ENCODE measurements around the gene ACSL4.
"Not testable (repeated sequence)": the region's sequence is repeated elsewhere in the genome, so short reads cannot be mapped to it uniquely, and the experiment has no call there.

ACSL4 gene

DNA sequence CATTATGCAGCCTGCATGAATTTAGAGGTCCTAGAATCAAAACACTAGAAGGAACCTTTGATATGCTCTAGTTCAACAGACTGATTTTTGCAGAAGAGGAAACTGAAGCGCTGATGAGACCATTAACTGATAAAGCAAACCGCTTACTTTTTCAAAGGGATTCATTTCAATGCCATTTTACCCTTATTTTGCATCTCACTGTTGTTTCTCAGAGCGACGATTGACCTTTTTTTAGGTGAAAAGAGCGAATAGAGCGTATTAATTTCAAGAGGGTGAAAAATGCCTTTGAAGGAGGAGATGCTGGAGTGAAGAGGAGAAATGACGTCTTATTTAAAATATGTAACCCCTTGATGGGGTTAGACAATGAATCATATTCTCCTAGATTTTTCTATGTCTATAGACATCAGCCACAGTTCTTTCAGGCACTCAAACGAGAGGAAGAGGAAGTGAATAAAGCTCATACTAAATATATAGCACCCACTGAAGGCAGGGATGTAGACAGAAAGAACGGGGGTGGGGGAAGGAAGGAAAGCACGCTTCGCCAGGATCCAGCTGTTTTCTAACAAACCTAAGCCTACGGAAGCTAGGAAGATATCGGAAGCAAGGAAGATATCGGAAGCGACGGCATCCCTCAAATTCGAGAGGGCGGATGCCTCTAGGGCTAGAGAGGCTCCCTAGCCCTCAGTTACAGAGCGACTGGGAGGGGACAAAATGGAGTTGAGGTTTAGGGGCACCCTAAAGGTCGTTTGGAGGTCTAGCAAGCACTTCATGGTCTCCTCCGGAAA lies 848 bp downstream of the ACSL4 start:
- DNase-seq (ENCODE audit: low read depth in 3 of 3) = peak in 2 of 3 experiments; percentile 0 to 4

- DNase-seq (ENCODE audit: low read depth in 3 of 3) = no peak
These were observed 4.9 kb downstream of the ACSL4 start for GRCh38 chrX:109728173-109728535.

DNA sequence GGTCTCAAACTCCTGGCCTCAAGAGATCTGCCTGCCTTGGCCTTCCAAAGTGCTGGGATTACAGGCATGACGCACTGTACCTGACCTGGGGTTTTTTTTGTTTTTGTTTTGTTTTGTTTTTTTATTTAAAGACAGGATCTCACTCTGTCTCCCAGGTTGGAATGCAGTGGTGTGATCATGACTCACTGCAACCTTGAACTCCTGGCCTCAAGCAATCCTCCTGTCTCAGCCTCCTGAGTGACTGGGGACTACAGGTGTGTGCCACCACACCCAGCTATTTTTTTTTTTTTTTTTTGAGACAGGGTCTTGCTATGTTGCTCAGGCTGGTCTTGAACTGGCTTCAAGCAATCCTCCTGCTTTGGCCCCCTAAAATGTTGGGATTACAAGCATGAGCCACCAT lies 8.1 kb downstream of the ACSL4 start:
- not testable (repeated sequence) for DNase-seq (ENCODE audit: low read depth in 3 of 3)

DNA sequence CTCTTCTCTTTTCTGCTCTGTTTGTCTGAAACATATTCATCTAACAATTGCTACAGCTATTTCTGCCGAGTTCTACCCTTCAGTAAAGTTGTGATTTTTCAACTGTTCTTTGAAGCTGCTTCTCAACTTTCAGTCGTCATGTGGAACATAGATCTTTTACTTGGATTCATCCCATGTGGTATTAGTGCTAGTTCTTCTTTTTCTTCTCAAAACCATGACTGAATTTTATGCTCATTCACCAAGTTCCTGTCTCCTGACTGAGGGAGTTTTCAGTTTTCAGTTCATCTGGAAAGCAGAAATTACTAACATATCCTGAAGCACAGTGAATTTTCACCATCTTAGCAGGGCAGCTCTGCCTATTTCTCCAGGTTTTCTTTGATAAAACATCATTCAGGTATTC lies 12.1 kb downstream of the ACSL4 start:
- DNase-seq (ENCODE audit: low read depth in 3 of 3) = no peak

DNA sequence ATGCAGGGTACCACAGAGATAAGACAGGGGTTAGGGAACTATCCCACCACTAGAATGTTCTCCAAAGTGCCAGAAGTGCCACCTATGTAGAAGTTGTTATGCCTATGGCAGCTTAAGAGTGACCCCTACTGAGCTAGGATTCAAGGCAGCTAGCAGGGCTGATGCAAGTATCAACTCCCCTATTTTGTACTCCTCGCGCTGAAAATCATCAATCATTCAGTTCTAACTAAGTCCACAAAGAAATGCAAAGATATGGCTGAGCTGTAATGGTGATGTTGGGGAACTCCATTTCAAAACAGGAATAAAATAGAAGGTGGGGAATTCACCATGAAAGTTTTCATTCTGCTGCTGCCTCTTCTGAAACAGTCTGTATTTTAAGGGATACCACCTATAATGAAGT lies 13.8 kb downstream of the ACSL4 start:
- no peak for DNase-seq (ENCODE audit: low read depth in 3 of 3)

DNA sequence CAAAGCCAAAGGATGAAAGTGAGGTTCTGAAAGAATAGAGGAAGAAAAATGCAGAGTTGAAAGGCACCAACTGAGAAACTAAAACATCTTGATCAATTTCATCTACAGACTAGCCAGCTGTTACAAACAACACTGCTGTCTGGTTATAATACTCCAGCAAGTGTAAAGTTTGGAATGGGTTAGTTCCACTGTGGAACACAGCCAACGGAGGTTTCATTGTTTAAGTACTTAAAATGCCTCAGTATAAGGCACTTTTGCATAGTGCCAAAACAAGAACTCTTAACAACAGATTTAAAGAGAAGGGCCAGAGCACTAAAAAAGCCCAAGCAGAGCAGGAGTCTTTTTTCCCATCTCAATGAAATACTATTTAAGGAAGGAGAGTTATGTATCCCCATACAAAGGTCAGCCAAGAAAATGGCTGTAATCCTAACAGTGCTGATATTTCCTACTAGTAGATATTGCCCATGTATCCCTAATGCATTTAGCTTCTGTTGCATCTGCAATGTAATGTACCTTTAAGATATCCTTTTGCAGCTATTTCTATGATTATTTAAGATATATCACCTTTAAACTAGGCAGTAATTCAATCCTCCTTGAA lies 16.5 kb downstream of the ACSL4 start:
- no peak for DNase-seq (ENCODE audit: low read depth in 3 of 3)

DNA sequence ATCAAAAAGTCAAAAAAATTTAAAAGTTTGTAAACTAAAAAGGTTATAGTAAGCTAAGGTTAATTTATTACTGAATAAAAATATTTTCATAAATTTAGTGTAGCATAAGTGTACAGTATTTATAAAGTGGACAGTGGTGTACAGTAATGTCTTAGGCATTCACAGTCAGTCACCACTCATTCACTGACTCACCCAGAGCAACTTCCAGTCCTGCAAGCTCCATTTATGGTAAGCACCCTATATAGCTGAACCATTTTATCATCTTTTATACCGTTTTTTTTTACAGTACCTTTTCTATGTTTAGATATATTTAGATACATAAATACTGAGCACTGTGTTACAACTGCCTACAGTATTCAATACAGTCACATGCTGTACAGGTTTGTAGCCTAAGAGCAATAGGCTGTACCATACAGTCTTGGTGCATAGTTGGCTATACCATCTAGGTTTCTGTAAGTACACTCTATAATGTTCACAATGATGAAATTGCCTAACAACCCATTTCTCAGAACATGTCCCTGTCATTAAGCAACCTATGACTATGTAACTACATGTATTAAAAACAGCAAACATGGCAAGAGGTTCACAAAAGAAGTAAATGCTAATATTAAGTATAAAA lies 18.6 kb downstream of the ACSL4 start:
- DNase-seq (ENCODE audit: low read depth in 3 of 3) = no peak

DNA sequence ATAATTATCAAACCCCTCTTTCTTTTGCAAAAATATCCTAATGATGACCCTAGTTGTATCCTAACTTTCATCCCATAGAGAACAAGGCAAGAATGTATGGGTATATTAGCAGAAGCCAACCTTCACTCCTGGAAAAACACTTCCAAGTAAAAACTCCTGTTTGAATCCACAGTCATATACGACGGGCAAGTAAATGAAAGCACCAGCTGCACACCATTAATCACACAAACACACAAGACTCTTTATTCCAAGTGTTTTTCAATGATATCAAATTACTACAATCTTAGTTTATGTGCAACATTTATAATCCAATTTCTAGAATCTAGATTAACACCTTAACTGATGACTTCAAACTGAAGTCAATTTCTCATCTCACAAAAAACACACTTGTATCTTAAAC lies 22.9 kb downstream of the ACSL4 start:
- DNase-seq (ENCODE audit: low read depth in 3 of 3) = no peak

DNA sequence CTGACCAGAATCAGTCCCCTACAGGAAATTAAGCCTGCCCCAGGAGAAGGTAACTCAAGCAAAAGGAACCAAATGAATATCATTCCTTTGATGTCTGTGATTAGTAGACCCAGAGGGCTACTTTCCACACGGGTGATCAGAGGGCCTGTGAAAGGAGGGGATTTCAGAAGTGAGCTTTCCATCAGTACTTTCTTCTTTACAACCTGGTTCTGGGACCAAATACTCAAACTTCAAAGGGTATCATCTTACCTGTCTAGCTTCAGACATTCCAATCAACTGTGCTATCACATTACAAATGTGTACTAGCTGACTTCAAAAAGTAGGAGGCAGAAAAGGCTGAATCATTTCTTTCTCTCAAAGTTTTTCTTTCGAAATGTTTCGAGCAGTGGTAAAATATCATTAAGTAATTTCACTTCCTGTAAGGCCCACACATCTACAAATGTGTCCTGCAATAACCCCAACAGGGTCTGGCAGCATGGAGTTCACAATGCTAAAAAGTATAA lies 23.9 kb downstream of the ACSL4 start:
- DNase-seq (ENCODE audit: low read depth in 3 of 3) = no peak

GRCh38 chrX:109707720-109708119 lies 25.3 kb downstream of the ACSL4 start:
- no peak for DNase-seq (ENCODE audit: low read depth in 3 of 3)

- DNase-seq (ENCODE audit: low read depth in 3 of 3) = no peak
These were observed 25.7 kb downstream of the ACSL4 start for GRCh38 chrX:109707319-109707718.

- DNase-seq (ENCODE audit: low read depth in 3 of 3) = no peak
These were observed 28.5 kb downstream of the ACSL4 start for GRCh38 chrX:109704563-109704962.

GRCh38 chrX:109697855-109698254 lies 35.2 kb downstream of the ACSL4 start:
- no peak for DNase-seq (ENCODE audit: low read depth in 3 of 3)

DNA sequence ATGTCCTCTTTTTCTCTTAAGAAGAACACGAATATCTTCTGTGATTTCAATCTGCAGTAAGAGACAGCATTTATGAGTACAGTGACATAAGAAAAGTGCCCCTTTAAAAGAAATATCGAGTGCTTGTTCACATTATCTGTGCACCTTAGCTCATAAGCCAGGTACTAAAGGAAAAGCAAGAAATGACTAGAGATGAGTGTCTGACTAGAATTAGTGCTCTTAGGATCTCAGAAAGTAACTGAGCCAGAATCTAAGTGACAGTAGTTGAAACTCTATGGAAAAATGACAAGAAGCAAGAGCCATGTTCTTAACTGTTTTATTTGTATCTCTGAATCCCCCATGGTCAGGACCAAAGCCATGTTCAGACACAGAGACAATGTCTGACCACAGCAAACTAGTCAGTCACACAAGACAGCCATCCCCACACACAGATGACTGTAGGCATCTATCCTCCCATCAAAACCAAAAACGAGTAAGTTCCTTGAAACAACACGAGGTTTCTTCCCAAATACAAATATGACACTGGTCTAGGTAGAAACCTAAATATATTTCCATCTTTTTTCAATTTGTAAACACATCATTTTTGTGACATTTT lies 36.8 kb downstream of the ACSL4 start:
- no peak for DNase-seq (ENCODE audit: low read depth in 3 of 3)

DNA sequence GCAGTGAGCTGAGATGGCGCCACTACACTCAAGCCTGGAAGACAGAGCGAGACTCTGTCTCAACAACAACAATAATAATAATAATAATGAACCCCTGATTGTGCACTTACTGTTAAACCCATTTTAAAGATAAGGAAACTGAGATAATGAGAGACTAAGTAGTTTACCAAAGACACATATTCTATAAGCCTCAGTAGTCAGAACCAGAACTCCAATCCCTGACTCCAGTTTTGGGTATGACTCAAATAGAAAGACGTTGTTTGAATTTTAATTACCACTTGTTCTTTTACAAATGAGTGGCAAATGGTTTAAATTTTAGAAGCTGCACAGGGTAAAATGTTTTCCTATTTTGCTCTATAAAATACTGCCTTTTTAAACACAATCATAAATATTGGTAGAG lies 37.4 kb downstream of the ACSL4 start:
- DNase-seq (ENCODE audit: low read depth in 3 of 3) = no peak

DNA sequence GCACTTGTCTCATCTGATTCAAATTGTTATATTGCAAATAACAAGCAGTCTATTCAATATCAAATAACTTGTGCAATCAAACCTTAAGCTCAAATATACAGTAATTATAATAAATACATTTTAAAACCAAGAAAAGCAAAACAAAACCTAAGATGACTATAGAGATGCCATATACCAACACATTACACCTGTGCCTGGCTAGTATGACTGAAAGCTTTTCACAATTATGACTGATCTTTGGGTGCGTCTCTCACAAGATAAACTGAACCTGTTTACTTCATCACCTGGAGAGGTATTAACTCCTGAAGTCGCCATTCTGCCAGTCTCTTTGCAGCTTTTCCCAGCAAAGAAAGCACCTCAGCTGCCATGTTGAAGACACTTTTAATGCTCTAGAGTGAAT lies 41.3 kb downstream of the ACSL4 start:
- no peak for DNase-seq (ENCODE audit: low read depth in 3 of 3)

DNA sequence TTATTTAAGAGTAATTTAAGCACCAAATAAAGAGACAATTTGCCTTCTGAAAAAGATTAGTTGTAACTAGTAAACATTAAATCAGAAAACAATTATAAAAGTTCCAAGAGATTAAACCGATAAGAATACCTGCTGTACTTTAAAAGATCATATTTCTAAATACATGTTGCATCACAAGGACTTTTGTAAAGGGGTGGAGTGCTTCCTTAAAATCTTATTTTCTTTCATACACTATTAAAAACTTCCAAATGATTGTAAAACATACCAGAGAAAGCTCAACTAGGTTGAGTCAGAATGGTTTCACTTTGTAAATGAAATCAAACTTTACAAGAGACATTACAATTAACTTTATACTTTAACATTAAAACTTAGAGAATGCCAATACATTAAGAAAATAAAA lies 41.8 kb downstream of the ACSL4 start:
- DNase-seq (ENCODE audit: low read depth in 3 of 3) = no peak

DNA sequence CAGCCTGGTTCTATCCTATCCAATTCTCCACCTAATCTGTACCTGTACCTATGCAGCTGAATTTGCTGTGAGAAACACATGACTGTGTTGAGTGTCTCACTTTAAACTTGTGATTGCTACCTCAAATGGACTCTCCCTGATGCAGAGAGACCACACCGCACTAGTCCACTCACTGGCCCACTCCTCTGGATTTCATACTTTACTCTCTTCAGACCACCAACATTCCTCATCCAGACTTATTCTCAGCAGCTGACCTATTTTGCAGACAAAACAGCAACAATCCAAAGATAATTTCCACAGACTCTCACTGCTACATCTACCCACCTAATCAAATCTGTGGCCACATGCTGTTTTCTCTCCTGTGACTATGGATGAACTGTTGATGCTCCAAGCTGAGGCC lies 45.2 kb downstream of the ACSL4 start:
- no peak for DNase-seq (ENCODE audit: low read depth in 3 of 3)

DNA sequence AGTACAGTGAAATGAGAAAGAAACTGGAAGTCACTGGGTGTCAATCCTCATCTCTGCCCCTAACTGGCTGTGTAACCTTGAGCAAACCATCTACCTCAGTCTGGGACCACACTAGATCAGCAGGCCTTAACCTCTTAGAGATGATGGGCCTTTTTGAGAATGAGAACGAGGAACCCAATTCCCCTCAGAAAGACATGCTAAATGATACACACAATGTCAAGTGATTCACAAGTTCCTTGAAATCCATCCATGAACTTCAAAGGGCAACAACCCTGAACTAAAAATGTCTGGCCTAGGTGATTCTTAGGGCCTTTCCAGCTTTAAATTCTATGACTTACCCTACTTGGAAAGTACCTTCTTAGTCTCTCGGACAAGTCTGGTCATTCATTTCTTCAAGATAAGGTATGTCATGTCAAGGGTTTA lies 47.4 kb downstream of the ACSL4 start:
- no peak for DNase-seq (ENCODE audit: low read depth in 3 of 3)

DNA sequence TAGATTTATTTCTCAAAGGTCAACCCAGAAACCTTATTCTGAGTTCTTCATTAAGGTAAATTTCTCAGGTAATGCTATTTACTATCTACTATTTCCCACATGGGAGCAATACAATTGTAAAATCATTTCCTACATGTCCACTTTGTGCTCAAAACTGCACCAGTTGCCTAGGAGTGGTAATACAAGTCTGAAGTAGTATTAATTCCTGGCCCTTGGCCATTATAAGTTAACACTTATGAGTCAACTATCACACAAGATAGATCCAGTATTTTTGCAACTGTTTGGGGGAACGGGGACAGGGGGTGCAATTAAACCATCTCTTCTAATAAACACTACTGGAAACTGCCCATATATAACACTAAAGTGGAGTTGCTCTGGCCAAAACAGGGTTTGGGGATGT lies 48.9 kb downstream of the ACSL4 start:
- DNase-seq (ENCODE audit: low read depth in 3 of 3) = no peak

- DNase-seq (ENCODE audit: low read depth in 3 of 3) = no peak
These were observed 51.5 kb downstream of the ACSL4 start for GRCh38 chrX:109681475-109682081.

DNA sequence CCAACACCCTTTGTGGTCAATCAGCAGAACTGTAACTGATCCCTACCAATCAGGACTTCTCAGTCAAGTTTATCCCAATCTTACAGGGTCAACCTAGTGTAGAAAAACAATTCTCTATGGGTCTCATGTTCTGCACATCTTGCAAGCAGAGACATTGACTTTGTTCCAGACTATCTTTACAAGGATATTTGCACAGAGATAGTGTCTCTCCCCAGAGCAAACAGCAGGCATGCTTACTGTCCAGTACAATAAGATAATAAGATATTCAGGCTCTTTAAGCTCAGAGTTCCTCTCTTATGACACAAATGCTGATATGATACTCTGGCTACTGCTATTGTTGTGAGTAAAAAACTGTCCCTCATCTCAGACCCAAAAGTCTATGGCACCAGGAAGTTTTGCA lies 53.2 kb downstream of the ACSL4 start:
- no peak for DNase-seq (ENCODE audit: low read depth in 3 of 3)
